Measurements from ENCODE around the gene PALB2.

PALB2 gene

GRCh38 chr16:23581764-23582163 lies 59.3 kb downstream of the PALB2 start:
- DNase-seq (ENCODE audit: low read depth): no peak

GRCh38 chr16:23580391-23580790 lies 60.7 kb downstream of the PALB2 start:
- no peak for DNase-seq (ENCODE audit: low read depth)

GRCh38 chr16:23579371-23579770 lies 61.7 kb downstream of the PALB2 start:
- no peak for DNase-seq (ENCODE audit: low read depth)

- DNase-seq (ENCODE audit: low read depth): no peak
Measured at GRCh38 chr16:23578101-23578830, 62.8 kb downstream of the PALB2 start.

GRCh38 chr16:23577493-23577892 lies 63.6 kb downstream of the PALB2 start:
- DNase-seq (ENCODE audit: low read depth): no peak

GRCh38 chr16:23575834-23576233 lies 65.3 kb downstream of the PALB2 start:
- no peak for DNase-seq (ENCODE audit: low read depth)

GRCh38 chr16:23573817-23574216 lies 67.3 kb downstream of the PALB2 start:
- DNase-seq (ENCODE audit: low read depth): no peak

- DNase-seq (ENCODE audit: low read depth): no peak
Measured at GRCh38 chr16:23572394-23572793, 68.7 kb downstream of the PALB2 start.

GRCh38 chr16:23571895-23572294 lies 69.2 kb downstream of the PALB2 start:
- DNase-seq (ENCODE audit: low read depth): no peak

- no peak for DNase-seq (ENCODE audit: low read depth)
Measured at GRCh38 chr16:23570992-23571632, 70.0 kb downstream of the PALB2 start.

- no peak for DNase-seq (ENCODE audit: low read depth)
Measured at GRCh38 chr16:23567602-23568001, 73.5 kb downstream of the PALB2 start.

GRCh38 chr16:23566724-23567123 lies 74.4 kb downstream of the PALB2 start:
- DNase-seq (ENCODE audit: low read depth): no peak

- DNase-seq (ENCODE audit: low read depth): no peak
Measured at GRCh38 chr16:23564575-23565363, 76.3 kb downstream of the PALB2 start.

- DNase-seq (ENCODE audit: low read depth): no peak
Measured at GRCh38 chr16:23563186-23563585, 77.9 kb downstream of the PALB2 start.

GRCh38 chr16:23562505-23562904 lies 78.6 kb downstream of the PALB2 start:
- no peak for DNase-seq (ENCODE audit: low read depth)

- DNase-seq (ENCODE audit: low read depth): no peak
Measured at GRCh38 chr16:23561586-23561985, 79.5 kb downstream of the PALB2 start.

- DNase-seq (ENCODE audit: low read depth): no peak
Measured at GRCh38 chr16:23557779-23558702, 83.1 kb downstream of the PALB2 start.

- peak; percentile 98 for DNase-seq (ENCODE audit: low read depth)
Measured at GRCh38 chr16:23556881-23557778, 84.0 kb downstream of the PALB2 start, which contains the start of the genes EARS2 and UBFD1. Gene EARS2 (minus strand): TSS chr16:23557350. CDS start chr16:23557343, 7 bp downstream. Gene UBFD1 (plus strand): TSS chr16:23557727. CDS start chr16:23557743, 16 bp downstream.

- DNase-seq (ENCODE audit: low read depth): no peak
Measured at GRCh38 chr16:23554536-23554935, 86.6 kb downstream of the PALB2 start.

Data from stimulated activated CD8-positive, alpha-beta memory T cell treated with anti-CD3 and anti-CD28 coated beads, Interleukin-12 subunit alpha, Interleukin-12 subunit beta, amount 100 ng/mL, for 4 hours (primary cell).